IPS-NIHi7 (cell line): Measurements from ENCODE around the gene DDX23.
A peak's percentile ranks its signal among the peaks of the same experiment; 100 is the strongest.

Experiments
- DNase-seq: peaks from one replicate; pipeline ENCODE4 v3.0.0; 2012; ENCODE audit warnings: mixed read lengths; ENCODE audit errors: extremely low spot score

Gene DDX23

GRCh38 chr12:48823281-48823680 is 28.7 kb downstream of the DDX23 start:
- no peak for DNase-seq

- no peak for DNase-seq
Observed at GRCh38 chr12:48822711-48823110, 29.3 kb downstream of the DDX23 start.

- DNase-seq, result no peak
Observed at GRCh38 chr12:48822139-48822538, 29.8 kb downstream of the DDX23 start.

- DNase-seq, result no peak
Observed at GRCh38 chr12:48819986-48820725, 31.8 kb downstream of the DDX23 start.

GRCh38 chr12:48818831-48819590 is 33.0 kb downstream of the DDX23 start:
- DNase-seq, result no peak

GRCh38 chr12:48817873-48818830 is 33.8 kb downstream of the DDX23 start, which contains the start of gene CACNB3:
Gene CACNB3, plus strand, starts transcription at chr12:48818496. Its CDS starts 434 bp downstream, at chr12:48818930.
- DNase-seq, result peak; percentile 81

GRCh38 chr12:48816143-48816854 is 35.7 kb downstream of the DDX23 start:
- no peak for DNase-seq

GRCh38 chr12:48815126-48816110 is 36.5 kb downstream of the DDX23 start:
- DNase-seq, result peak; percentile 71

GRCh38 chr12:48814262-48815125 is 37.5 kb downstream of the DDX23 start:
- peak; percentile 78 for DNase-seq

GRCh38 chr12:48813465-48814261 is 38.3 kb downstream of the DDX23 start:
- peak; percentile 73 for DNase-seq

- DNase-seq, result no peak
Observed at GRCh38 chr12:48812389-48812788, 39.6 kb downstream of the DDX23 start.

- no peak for DNase-seq
Observed at GRCh38 chr12:48811437-48812090, 40.4 kb downstream of the DDX23 start.

GRCh38 chr12:48810903-48811431 is 41.0 kb downstream of the DDX23 start:
- DNase-seq, result no peak

- DNase-seq, result no peak
Observed at GRCh38 chr12:48807981-48808380, 44.0 kb downstream of the DDX23 start.

- no peak for DNase-seq
Observed at GRCh38 chr12:48803675-48804074, 48.3 kb downstream of the DDX23 start.

- DNase-seq, result no peak
Observed at GRCh38 chr12:48800971-48801370, 51.0 kb downstream of the DDX23 start.

- DNase-seq, result no peak
Observed at GRCh38 chr12:48800457-48800856, 51.5 kb downstream of the DDX23 start.
